H54 (cell line): ENCODE measurements around the gene TM7SF2.

Experiments
- DNase-seq: peaks from one replicate; pipeline ENCODE4 v3.0.0; 2011; ENCODE audit warnings: low spot score, mixed read lengths; ENCODE audit not compliant: insufficient read length
- FAIRE-seq: peaks from 3 replicates; lab custom pipeline; 2011; peaks lifted over from hg19 to GRCh38; lab: Jason Lieb, UNC
- POLR2A ChIP-seq: IDR thresholded peaks from 2 replicates; pipeline ENCODE4 v1.6.1; 2011; ENCODE audit warnings: low read depth, mild to moderate bottlenecking, low read length

Gene TM7SF2

DNA sequence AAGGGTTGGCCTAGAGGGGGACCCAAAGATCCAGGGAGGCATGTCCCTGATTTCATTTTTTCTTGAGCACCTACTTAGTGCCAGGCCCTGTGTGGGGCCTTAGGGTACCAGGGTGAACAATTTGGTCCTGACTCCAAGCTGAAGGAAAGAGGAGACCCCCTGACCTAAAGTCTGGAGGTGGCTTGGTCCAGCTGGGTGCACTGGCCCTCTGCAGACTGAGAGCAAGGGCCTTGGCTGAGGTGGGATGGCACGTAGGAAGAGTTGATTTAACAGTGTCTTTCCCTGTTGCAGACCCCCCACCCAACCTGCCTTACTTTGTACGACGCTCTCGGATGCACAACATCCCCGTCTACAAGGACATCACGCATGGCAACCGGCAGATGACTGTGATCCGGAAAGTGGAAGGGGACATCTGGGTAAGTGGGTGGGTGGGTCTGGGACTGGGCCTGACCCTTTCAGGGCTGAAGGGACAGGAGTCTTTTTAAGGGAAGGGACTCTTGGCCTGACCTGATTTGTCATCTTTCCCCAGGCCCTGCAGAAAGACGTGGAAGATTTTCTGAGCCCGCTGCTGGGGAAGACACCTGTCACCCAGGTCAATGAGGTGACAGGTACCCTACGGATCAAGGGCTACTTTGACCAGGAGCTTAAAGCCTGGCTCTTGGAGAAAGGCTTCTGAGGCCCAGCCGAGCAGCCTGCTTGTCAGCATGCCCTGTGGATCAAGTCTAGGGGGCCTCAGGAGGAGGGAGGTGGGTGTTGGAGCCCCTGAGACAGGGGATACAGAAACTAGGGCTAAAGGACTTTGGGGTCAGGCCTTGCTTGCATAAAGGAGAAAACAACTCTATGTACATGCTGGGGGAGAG is 13.8 kb downstream of the TM7SF2 start:
- DNase-seq (no peak), FAIRE-seq (no peak)
- TF ChIP-seq POLR2A, result no peak

DNA sequence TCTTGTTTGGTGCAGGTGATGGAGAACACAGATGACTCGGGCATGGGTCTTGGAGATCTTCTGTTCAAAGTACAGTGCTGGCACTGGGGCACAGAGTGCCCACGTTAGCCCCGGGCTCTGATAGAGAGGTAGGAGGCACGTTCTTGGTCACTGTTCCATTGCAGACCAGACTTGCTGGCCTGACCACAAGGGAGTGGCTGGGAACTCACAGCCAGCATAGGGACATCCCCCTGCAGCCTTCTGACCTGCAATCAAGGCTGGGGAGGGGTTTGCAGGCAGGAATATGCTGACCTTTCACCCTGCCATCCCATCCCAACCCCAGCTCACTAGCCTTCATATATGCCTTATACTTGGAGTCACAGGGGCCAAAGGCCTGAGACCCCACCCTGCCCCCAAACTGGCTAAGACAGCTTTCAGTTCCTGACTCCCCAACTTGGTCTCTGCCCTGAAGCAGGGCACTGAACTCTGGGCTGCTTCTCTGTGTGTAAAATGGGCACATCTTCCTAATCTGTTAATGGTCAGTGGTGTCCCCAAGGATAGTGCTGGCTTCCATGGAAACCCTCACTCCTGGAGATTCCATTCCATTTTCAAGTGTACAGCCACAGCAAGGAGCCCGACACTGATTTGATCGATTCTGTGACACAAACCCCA is 15.1 kb downstream of the TM7SF2 start:
- DNase-seq, result no peak
- TF ChIP-seq POLR2A, result no peak
- FAIRE-seq, result no peak

DNA sequence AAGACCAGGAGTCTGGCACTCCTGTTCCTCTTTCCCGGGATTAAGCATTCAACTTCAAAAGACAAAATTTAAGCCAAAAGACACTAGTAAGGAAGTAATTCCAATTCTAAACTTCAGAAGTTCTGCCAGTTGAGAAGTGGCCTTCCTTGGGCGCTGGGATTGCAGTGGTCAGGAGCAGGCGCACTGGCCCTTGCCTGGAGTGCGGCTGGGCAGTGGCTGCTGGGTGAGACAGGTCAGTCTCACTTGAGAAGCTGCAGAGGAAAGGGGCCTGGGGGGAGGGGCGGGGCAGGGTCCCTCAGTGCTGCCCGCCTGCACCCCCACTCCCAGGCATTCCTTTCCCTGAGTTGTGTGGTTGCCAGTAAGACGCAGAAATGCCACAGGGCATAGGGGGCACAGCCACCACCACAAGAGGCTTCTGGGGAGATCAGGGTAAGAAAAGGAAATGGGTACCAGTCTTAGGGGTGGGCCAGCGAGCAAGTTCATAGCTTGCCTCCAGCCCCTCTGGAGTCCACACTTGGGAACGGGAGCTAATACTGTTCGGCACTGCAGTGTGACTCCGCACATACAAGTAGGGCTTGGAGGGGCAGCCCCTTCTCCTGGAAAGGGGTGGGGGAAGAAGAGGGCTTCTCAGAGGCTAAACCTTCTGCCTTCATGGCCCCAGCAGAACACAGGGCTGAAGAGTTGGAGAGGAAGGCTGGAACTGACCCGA is 16.0 kb downstream of the TM7SF2 start:
- TF ChIP-seq POLR2A, result no peak
- FAIRE-seq (no peak), DNase-seq (no peak)

DNA sequence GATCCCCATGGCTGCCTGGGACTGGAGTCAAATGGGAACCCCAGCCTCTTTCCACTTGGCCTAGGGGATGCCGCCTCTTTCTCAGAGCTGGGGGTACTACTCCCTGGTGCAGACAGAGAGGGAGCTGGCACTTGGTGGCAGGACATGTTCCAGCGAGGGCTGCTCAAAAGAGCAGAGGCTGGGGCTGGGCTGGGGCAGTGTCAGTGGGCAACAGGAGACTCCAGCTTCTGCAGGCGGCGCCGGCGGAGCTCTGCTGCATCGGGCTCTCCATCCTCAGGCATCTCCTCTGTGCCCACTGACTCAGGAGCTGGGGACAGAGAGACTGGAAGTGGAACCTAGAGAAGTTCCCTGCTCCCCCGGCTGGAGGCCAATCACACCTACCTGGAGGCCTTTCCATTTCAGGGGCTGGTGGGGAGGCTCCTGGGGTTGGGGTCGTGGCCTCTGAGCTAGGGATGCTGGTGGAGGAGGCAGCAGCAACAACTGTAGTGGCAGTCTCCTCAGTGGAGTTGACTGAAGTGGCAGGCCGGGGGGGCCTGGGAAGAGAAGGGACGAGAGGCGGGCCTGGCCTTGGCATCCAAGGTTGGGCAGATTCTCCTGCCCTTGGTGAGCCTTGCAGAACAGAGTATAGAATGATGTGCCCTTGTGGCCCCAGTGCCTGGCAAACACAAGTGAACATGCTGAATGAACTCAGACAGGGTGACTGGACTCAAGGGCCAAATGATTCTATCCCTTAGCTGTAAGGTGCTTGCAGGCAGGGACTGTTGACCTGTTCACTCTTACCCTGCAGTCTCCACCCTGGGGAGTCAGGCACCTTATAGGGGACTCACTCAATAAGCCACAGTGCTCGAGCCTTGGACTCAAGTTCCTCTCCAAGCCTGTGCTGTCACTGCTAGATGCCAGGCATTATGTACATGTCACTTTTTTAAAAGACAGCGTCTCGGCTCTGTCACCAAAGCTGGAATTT is 16.8 kb downstream of the TM7SF2 start:
- DNase-seq (no peak), FAIRE-seq (no peak)
- no peak for TF ChIP-seq POLR2A

DNA sequence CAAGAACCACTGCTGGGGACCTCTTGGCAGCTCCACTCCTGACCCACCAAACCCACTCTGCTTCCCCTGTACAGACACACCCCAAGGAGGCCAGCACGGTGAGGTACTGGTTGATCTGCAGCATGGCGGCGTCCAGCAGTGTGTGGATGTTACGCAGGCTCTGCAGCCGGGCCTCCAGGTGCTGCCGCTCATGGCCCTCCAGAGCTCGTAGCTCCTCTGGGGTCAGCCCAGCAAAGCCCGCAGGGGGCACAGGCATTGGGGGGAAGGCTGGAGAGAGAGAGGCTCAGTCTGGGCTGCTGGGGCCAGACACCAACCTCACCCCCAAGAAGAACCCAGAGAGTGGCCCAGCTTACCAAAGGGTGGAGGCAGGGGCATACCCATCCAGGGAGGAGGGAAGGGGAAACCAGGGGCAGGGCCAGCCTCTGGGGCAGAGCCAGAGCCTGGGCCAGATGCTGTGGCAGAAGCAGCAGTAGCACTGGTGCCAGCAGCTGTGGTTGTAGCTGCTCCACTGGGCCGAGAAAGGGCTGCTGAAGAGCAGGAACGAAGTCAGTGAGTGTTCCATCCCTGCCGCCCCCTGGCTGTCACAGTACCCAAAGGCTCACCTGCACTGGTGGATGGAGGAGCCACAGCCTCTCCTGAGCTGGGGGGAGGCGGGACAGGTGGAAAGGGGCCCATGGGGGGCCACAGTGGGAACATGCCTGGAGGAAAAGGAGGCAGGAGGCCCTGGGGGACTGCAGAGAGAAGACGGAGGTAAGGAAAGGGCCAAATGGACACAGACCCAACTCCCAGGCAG is 18.2 kb downstream of the TM7SF2 start:
- TF ChIP-seq POLR2A, result no peak
- FAIRE-seq, result no peak
- no peak for DNase-seq

DNA sequence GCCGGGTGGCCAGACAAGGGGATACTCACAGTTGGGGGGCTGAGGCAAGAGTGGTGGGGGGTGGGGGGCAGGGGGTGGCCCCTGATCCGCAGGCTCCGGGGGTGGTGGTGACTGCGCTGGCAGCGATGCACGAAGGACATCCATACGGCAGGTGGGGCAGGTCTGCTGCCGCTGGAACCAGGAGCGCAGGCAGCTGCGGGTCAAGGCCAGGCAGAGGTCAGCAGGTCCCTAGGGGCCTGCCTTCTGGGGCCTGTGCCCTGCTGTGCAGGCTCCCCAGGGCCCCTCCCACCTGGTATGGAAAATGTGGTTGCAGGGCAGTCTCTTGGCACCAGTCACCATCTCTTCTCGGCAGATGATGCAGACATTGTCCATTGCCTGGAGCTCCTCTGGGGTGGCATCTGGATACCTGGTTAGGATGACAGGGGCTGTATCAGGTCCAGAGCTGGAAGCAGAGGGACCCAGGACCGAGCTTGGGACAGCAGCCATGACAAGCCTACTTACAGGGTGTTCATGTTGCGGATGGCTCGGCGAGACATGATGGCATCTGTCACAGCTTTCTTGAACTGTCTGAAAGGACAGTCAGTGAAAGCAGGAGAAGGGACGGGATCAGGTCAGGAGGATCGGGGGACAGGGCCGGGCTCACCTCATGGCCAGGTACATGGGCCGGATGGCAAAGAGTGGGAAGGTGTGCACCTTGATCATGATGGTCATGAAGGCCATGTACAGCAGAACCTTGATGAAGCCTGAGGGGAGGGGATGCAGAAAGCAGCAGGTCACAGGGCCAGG is 19.2 kb downstream of the TM7SF2 start:
- no peak for DNase-seq
- FAIRE-seq, result no peak
- no peak for TF ChIP-seq POLR2A

DNA sequence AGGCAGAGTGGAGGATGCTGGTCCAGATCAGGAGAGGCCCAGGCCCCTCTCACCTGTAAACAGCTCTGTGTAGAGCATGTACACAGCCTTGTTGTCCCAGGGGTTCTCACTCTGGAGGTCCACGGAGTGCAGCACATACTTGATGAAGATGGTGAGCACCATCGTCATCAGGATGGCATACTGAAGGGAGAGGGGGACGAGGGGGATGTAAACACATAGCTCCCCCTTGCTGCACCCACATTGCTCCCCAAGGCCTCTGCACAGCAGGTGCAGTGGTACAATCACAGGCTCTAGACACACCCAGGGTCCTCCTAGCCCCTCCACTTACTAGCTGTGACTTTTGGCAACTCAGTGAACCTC is 19.7 kb downstream of the TM7SF2 start:
- no peak for DNase-seq
- FAIRE-seq, result no peak
- no peak for TF ChIP-seq POLR2A

DNA sequence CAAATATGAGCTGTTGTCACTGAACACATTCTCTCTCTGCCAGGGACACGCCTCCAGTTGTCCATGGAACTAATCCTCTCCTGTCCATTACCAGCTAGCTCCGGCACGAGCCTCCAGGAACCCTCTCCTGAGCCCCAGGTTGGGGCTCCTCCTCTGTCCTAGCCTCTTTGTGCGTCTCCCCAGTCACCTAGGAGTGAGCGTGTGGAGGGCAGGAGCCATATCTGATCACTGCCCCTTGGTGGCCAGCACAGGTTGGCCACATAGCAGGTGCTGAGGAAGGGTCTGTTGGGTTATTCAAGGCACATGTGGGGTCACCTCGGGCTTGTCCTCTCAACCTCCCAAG is 20.2 kb downstream of the TM7SF2 start:
- no peak for DNase-seq
- no peak for FAIRE-seq
- TF ChIP-seq POLR2A, result no peak

DNA sequence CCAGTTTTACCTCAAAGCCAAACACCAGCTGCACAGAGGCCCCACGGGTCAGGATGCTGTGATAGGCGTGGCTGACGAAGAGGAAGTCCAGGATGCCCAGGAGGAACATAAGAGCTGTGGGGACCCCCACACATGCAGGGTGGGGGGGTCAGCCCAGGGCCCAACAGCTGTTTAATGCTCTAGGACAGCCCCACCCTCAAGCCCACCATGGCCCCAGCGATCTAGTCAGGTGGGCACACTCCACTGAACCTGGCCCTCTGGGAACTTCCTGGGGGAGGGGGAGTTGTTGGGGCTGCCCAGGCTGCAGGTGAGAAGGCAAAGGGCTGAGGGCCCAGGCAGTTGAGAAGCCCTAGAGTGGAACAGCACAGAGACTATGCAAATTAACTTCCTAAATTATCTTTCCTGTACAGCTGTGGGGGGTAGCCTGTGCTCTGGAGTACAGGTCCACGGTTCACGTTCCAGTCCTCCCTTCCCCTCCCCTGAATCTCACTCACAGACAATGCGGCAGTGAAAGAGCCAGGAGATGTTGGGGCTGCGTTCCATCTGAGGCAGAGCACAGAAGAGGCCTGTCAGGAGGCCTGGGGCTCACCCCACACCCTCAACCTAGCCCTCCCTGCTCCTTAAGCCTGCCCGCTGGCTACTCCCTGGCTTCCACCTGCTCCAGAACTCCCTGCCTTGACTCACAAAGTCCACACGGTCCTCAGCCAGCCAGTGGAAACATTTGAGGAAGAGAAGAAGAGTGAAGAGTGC is 20.7 kb downstream of the TM7SF2 start:
- no peak for TF ChIP-seq POLR2A
- no peak for FAIRE-seq
- DNase-seq, result no peak

DNA sequence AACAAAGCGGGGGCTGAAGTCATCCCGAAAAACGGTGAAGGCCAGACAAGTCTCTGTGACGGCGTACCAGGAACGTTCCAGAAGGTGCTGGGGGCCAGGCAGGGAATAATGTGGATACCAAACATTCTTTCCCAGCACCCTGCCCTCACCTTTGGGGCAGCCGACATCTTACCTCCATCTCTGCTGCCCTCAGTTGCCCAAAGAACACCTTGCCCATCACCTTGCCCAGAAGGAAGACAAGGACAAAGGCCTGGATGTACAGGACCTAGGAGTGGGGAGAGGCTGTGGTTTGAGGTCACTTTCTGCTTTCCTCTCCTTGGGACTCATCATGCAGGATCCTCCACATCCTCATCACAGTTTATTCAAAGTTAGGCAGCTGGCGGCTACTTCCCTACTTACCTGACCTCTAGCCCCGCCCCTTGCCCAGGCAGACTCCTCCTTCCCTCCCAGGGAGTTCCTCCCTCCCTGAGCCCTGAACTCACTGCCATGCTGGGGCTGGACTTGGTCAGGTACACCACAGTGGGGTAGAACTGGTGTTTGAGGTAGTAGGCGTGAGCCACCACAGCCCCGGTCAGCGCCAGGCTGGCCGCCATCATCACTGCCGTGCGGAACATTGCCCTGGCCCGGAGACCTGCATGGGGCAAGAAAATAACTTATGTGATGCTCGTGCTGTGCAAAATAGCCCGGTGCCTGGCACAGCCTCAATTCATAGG is 21.5 kb downstream of the TM7SF2 start:
- DNase-seq (no peak), FAIRE-seq (no peak)
- TF ChIP-seq POLR2A, result no peak

DNA sequence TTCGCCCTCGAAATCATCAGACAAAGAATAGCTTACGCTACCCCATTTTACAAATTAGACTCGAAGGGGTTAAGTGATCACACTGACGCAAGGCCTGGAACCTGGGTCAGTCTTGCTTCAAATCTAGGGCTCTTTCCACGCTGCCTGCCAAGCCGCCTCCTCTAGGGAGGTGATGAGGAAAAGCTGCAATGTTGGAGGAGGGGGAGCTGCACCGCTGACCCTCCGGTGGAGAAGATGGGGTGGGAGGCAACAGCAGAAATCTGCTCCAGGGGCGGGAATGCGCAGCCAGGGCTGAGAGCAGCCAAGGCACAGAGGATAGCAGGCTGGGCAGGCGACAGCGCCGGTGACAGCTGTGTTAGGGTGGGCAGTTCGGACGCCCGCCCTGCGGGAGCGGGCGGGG is 22.1 kb downstream of the TM7SF2 start:
- FAIRE-seq (no peak), DNase-seq (no peak)
- TF ChIP-seq POLR2A, result no peak
